RWPE2 (cell line): ENCODE measurements around the gene CABLES2.

Experiments used
- ATAC-seq: fragments of 200-7000 bp; cut with Tn5 transposase; 3 replicates; pipeline ENCODE4 v1.9.1; 2021; ENCODE audit warnings: low read depth
- DNase-seq: peaks from one replicate; pipeline ENCODE4 v3.0.0-alpha.2; 2020; ENCODE audit warnings: low spot score
- H3K27ac ChIP-seq: fragments of 450-650 bp; 2 replicates; pipeline ENCODE4 v1.5.1; 2017; ENCODE audit warnings: mild to moderate bottlenecking; ENCODE audit not compliant: poor library complexity, severe bottlenecking
- H3K27me3 ChIP-seq: fragments of 250-450 bp; sonication (Bioruptor Pico); 2 replicates; pipeline ENCODE4 v1.5.1; 2021; ENCODE audit warnings: mild to moderate bottlenecking, moderate library complexity; ENCODE audit not compliant: insufficient read depth, poor library complexity, severe bottlenecking
- H3K36me3 ChIP-seq: fragments of 250-450 bp; sonication (Bioruptor Pico); 2 replicates; pipeline ENCODE4 v1.5.1; 2020; ENCODE audit warnings: low read depth, mild to moderate bottlenecking, moderate library complexity
- H3K4me1 ChIP-seq: fragments of 250-450 bp; sonication (Bioruptor Pico); 2 replicates; pipeline ENCODE4 v1.5.1; 2021; ENCODE audit warnings: mild to moderate bottlenecking, moderate library complexity; ENCODE audit not compliant: insufficient read depth, poor library complexity, severe bottlenecking
- H3K4me3 ChIP-seq: fragments of 250-450 bp; sonication (Bioruptor Pico); 2 replicates; pipeline ENCODE4 v1.5.1; 2021; ENCODE audit warnings: mild to moderate bottlenecking, moderate library complexity; ENCODE audit not compliant: severe bottlenecking
- H3K9me3 ChIP-seq: fragments of 250-450 bp; sonication (Bioruptor Pico); 2 replicates; pipeline ENCODE4 v1.5.1; 2021; ENCODE audit warnings: mild to moderate bottlenecking, moderate library complexity; ENCODE audit not compliant: severe bottlenecking
- CTCF ChIP-seq: fragments of 450-650 bp; IDR thresholded peaks from one replicate; pipeline ENCODE4 v1.5.1; 2017; ENCODE audit warnings: mild to moderate bottlenecking, moderate library complexity; ENCODE audit not compliant: poor library complexity, severe bottlenecking

CABLES2 gene

GRCh38 chr20:62354031-62354808 is 52.9 kb downstream of the CABLES2 start:
- peak overlapping the region; percentile 99 for H3K27ac ChIP-seq
- H3K4me3 ChIP-seq = no peak overlapping the region
- H3K4me1 ChIP-seq = peaks cover 93% of the 10 kb centered on the region
- TF ChIP-seq CTCF = no peak
- H3K36me3 ChIP-seq = peaks cover 84% of the 10 kb centered on the region
- DNase-seq (peak; percentile 87), ATAC-seq (no peak)
- H3K27me3 ChIP-seq = no peaks in the 10 kb centered on the region
- H3K9me3 ChIP-seq = no peaks in the 10 kb centered on the region

GRCh38 chr20:62353289-62354030 is 53.6 kb downstream of the CABLES2 start:
- TF ChIP-seq CTCF = no peak
- no peaks in the 10 kb centered on the region for H3K9me3 ChIP-seq
- no peak for ATAC-seq
- H3K27me3 ChIP-seq = no peaks in the 10 kb centered on the region
- DNase-seq = peak; percentile 87
- peaks cover 86% of the 10 kb centered on the region for H3K36me3 ChIP-seq
- peak overlapping the region; percentile 99 for H3K27ac ChIP-seq
- H3K4me3 ChIP-seq = no peak overlapping the region
- H3K4me1 ChIP-seq = peaks cover 86% of the 10 kb centered on the region

- Histone ChIP-seq H3K36me3 (peaks cover 86% of the 10 kb centered on the region), H3K4me3 (no peak overlapping the region), H3K27me3 (no peaks in the 10 kb centered on the region), H3K9me3 (no peaks in the 10 kb centered on the region), H3K27ac (peak overlapping the region; percentile 99), H3K4me1 (peaks cover 77% of the 10 kb centered on the region)
- peak; percentile 92 for DNase-seq
- TF ChIP-seq CTCF = peak; percentile 84
- ATAC-seq = peak; percentile 4; the same call in 1 of the 3 replicates
Observed at GRCh38 chr20:62352402-62353288, 54.4 kb downstream of the CABLES2 start.

- Histone ChIP-seq H3K9me3 (no peaks in the 10 kb centered on the region), H3K4me3 (no peak overlapping the region), H3K27me3 (no peaks in the 10 kb centered on the region), H3K27ac (peak overlapping the region; percentile 99), H3K36me3 (peaks cover 86% of the 10 kb centered on the region), H3K4me1 (peaks cover 68% of the 10 kb centered on the region)
- ATAC-seq (no peak), DNase-seq (peak; percentile 92)
- TF ChIP-seq CTCF = no peak
Observed at GRCh38 chr20:62351469-62352401, 55.4 kb downstream of the CABLES2 start.
